Amygdala (tissue), 56 donors: ENCODE data around the gene DAGLA.

Experiments
- DNase-seq, 56 donors: peaks; one replicate each; lab custom pipeline; 2025; lab: John Stamatoyannopoulos, UW

The DAGLA gene

DNA sequence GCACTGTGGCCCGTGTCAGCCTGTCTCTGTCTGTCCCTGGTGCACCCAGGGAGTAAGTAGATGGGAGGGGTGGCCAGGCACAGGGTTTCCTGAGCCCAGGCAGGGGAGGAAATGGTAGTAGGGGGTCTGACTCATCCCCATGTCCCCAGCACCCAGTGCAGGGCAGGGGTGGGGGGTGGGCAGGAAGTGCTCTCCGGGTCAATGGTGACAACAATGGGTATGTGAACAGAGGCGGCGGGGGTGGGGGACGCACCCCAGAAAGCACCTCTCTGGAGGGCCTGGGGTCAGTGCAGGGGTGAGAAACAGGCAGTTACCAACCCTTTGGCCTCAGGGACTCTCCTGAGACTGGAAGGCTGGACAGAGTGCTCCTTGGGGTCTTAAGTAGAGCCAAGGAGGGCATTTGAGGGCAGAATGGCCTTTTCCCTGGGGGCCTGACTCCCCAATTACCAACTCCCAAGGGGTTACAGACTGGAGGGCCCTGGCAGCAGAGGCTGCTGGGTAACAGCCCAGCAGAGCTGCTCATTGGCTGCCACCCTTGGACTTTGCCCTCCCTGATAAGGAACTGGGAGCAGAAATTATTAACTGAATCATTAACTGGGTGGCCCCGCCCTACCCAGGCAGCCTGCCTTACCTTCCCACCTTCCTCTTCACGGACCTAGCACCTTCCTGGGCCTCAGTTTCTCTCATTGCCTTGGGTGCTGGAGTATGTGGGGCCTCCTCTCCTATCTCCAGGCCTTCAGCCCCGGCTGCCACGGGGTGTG, 76.4 kb downstream of the DAGLA start:
- DNase-seq: peak in 2 of 56 donors; percentile 26

DNA sequence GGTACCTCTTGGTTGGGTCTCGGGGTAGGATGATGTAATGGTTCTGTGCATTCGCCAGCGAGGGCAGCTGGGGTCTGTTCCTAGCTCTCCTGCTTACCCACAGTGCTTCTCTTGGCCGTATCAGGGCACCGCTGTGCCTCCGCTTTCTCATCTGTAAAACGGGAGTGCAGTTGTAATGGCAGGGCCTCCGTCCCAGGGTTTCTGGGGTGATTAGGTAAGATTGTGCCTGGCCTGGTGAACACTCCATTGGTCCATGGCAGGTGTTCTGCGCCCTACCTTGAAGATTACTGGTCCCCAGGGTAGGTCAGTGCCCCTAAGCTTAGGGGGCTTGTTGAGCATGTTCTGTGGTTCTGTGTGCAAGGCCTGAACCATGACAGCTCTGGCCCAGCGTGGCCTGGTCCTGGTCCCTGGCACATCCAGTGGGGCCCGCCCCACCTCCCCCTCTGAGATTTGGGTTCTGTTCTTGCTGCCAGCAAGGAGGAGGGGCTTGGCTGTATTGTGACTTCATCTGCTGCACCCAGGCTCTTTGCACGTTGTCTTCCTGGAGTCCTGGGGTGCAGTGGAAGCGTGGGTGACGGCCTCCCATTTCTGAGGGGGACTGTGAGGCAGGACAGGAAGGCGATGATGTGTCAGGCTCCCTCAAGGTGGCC, 77.1 kb downstream of the DAGLA start:
- DNase-seq: peak in 24 of 56 donors; percentile 11 to 61 (median 34)

DNA sequence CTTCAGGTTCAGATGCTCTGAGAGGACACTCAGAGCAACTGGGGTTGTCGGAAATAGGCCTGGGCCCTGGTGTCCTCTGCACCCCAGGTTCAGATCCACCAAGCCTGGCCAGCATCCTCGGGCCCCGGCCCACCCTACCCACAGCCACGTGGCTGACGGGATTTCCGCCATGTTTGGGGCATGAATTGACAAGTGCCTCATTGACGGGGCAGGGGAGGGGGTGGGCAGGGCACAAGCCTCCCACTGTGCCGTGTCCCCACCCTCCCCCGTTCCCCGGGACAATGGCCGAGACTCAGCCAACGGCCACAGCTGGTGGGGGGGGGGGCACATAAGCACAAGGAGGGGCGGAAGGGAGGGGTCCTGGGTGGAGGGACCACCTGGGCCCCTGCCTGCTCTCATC, 80.8 kb downstream of the DAGLA start:
- DNase-seq: peak in 55 of 56 donors; percentile 28 to 94 (median 81)

GRCh38 chr11:61761440-61762222, 81.4 kb downstream of the DAGLA start:
- DNase-seq: peak in 5 of 56 donors; percentile 42 to 60 (median 44)

GRCh38 chr11:61762223-61762615, 82.0 kb downstream of the DAGLA start:
- DNase-seq: no peak

- DNase-seq: no peak
These were observed 82.6 kb downstream of the DAGLA start for GRCh38 chr11:61762798-61763197.

DNA sequence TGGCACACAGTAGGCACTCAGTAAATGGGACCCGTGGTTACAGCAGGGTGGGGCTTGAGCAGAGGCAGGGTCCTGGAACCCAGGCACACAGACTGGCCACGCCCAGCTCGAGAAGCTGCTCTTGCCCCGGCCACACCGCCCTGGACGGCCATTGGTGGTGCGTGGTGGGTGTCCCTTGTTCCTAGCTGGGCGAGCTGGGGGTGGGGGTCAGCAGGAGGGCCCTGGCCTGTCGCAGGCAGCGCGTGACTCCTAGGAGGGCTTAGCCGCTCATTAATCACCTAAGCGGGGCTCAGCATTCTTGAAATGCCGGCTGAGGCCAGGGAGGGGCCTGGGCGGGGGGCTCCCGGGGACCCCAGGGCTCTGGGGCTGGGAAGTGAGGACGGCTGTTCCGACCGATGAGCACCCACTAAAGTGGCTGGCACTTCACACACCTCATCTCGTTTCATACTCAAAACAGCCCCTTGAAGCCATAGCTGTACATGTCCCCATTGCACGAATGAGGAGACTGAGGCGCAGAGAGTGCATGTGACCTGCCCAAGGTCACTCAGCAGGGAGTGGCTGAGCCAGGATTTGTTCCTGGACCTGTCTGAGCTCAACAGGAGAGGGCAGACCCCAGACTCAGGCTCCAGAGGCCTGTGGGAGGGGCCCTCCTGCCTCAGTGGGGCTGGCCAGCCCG, 83.9 kb downstream of the DAGLA start:
- no peak for DNase-seq

- no peak for DNase-seq
These were observed 84.5 kb downstream of the DAGLA start for GRCh38 chr11:61764606-61765260.

GRCh38 chr11:61765550-61766253, 85.5 kb downstream of the DAGLA start:
- DNase-seq: no peak

- DNase-seq: no peak
These were observed 86.2 kb downstream of the DAGLA start for GRCh38 chr11:61766353-61766841.

DNA sequence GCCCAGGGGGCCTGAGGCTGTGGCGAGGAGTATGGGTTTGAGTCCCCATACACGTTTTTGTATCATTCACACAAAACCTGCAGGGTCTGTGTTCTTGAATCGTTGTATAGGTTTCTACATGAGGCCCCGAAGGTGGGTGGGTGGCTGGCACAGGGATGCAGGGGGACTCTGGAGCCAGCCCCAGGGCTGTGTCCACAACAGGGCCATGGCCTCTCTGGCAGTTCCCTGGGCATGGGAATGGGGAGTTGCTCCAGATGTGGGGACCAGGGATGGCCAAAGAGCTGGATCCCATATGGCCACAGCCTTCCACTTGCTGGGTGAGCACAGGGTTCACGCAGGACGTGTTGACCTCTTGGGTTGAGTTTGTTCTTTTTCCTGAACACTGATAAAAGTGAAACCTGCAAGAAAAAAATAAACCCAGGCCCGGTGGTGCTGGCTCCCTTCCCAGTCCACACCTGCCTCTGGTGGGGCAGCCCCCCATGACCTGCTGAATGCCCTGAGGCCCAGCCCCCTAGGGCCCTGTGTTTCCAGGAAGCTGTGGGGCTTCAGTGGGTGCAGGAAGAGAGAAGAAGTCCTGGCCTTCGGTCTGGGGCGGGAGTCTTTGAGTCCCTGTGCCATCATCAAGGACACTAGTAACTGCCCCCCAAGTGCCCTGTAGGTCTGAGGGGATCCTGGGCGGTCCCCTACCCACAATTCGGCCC, 88.3 kb downstream of the DAGLA start:
- DNase-seq: no peak

GRCh38 chr11:61769169-61769920, 89.2 kb downstream of the DAGLA start:
- no peak for DNase-seq

- DNase-seq: no peak
These were observed 89.9 kb downstream of the DAGLA start for GRCh38 chr11:61769946-61770683.

GRCh38 chr11:61771195-61771894, 91.2 kb downstream of the DAGLA start:
- no peak for DNase-seq

DNA sequence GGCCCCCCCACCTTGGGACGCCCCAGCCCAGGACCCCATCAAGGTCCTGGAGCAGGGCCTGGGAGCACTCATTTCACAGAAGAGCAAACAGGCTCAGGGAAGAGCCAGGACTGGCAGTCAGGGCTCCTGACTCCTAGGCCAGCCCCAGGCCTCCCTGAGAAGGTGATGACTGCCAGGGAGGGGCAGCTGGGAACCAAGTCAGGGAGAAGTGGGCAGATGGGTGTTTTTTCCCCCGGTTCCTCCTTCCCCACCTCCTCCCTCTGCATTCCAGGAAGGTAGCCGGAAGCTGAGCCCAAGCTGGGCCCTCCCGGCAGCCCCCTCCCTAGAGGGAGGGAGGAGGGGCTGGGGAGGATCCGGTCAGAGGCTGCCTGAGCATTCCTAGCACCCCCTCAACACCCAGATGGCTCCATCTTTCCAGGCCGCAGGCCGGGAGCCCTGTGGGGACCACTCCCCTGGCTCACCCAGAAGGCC, 91.8 kb downstream of the DAGLA start:
- DNase-seq: no peak

GRCh38 chr11:61773356-61773755, 93.2 kb downstream of the DAGLA start:
- no peak for DNase-seq

DNA sequence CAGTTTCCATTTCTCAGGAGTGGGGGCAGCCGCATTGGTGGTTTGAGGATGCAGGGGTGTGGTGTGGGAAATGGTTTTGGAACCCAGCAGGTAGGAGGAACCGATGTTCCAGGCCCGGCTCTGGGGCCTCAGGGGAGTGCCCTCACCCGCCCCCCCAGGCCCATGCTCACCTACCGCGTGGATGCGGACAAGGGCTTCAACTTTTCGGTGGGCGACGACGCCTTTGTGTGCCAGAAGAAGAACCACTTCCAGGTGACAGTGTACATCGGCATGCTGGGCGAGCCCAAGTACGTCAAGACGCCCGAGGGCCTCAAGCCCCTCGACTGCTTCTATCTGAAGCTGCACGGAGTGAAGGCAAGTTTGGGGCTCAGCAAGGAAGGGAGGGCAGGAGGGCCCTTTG, 93.6 kb downstream of the DAGLA start:
- DNase-seq: no peak
